HEK293 (cell line): ENCODE results near the gene ACP4.

Source experiments
- KLF16 ChIP-seq: fragments of 450-650 bp; formaldehyde crosslinking; IDR thresholded peaks from 2 replicates; pipeline ENCODE4 v1.5.1; 2017; ENCODE audit warnings: missing biosample characterization, missing genetic modification characterization
- WT1 ChIP-seq: fragments of 450-650 bp; formaldehyde crosslinking; IDR thresholded peaks from 2 replicates; pipeline ENCODE4 v1.5.1; 2016; ENCODE audit warnings: missing biosample characterization, missing genetic modification characterization
- ZNF10 ChIP-seq: fragments of 450-650 bp; formaldehyde crosslinking; IDR thresholded peaks from 2 replicates; pipeline ENCODE4 v1.5.1; 2017; ENCODE audit warnings: missing biosample characterization, missing genetic modification characterization
- ZNF292 ChIP-seq: fragments of 450-650 bp; formaldehyde crosslinking; IDR thresholded peaks from 2 replicates; pipeline ENCODE4 v1.5.1; 2016; ENCODE audit warnings: low read depth, missing biosample characterization, missing genetic modification characterization, borderline replicate concordance
- ZNF416 ChIP-seq: fragments of 450-650 bp; formaldehyde crosslinking; IDR thresholded peaks from 2 replicates; pipeline ENCODE4 v1.5.1; 2016; ENCODE audit warnings: missing biosample characterization, missing genetic modification characterization
- ZNF473 ChIP-seq: fragments of 450-650 bp; formaldehyde crosslinking; IDR thresholded peaks from 2 replicates; pipeline ENCODE4 v1.5.1; 2017; ENCODE audit warnings: missing biosample characterization, missing genetic modification characterization
- ZNF571 ChIP-seq: fragments of 450-650 bp; formaldehyde crosslinking; IDR thresholded peaks from 2 replicates; pipeline ENCODE4 v1.5.0; 2017; ENCODE audit warnings: missing biosample characterization, missing genetic modification characterization
- ZNF624 ChIP-seq: fragments of 450-650 bp; formaldehyde crosslinking; IDR thresholded peaks from 2 replicates; pipeline ENCODE4 v1.5.1; 2017; ENCODE audit warnings: missing biosample characterization, missing genetic modification characterization
- ZNF747 ChIP-seq: fragments of 450-650 bp; formaldehyde crosslinking; IDR thresholded peaks from 2 replicates; pipeline ENCODE4 v1.5.1; 2016; ENCODE audit warnings: missing biosample characterization, missing genetic modification characterization
- TF ChIP-seq, protein P1 (sequence below): fragments of 450-650 bp; formaldehyde crosslinking; IDR thresholded peaks from 2 replicates; pipeline ENCODE4 v1.5.1; 2016; ENCODE audit warnings: missing biosample characterization, missing genetic modification characterization
- TF ChIP-seq, protein P2 (sequence below): fragments of 450-650 bp; formaldehyde crosslinking; IDR thresholded peaks from 2 replicates; pipeline ENCODE4 v1.5.1; 2016; ENCODE audit warnings: missing biosample characterization, missing genetic modification characterization
- TF ChIP-seq, protein P3 (sequence below): fragments of 450-650 bp; formaldehyde crosslinking; IDR thresholded peaks from 2 replicates; pipeline ENCODE4 v1.5.0; 2017; ENCODE audit warnings: missing biosample characterization, missing genetic modification characterization, borderline replicate concordance

DNA sequence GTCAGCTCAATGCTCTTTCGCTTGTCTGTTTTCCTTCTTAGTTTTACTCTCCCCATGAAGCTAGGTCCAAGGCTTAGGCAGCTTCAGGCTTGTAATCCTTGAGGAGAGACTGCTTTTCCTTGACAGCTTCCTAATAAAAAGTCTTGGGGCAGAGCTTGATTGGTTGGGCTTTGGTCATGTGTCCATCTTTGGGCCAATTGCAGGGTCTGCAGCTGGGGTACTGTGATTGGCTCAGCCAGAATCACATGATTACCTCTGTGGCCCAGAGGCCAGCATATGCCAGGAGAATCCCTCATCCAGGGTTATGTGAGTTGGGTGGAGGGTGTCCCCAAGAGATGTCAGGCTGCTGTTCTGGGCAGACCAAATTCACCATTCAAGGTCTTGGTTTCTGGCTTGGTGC, 25.2 kb downstream of the ACP4 start:
- TF ChIP-seq, protein P1, sequence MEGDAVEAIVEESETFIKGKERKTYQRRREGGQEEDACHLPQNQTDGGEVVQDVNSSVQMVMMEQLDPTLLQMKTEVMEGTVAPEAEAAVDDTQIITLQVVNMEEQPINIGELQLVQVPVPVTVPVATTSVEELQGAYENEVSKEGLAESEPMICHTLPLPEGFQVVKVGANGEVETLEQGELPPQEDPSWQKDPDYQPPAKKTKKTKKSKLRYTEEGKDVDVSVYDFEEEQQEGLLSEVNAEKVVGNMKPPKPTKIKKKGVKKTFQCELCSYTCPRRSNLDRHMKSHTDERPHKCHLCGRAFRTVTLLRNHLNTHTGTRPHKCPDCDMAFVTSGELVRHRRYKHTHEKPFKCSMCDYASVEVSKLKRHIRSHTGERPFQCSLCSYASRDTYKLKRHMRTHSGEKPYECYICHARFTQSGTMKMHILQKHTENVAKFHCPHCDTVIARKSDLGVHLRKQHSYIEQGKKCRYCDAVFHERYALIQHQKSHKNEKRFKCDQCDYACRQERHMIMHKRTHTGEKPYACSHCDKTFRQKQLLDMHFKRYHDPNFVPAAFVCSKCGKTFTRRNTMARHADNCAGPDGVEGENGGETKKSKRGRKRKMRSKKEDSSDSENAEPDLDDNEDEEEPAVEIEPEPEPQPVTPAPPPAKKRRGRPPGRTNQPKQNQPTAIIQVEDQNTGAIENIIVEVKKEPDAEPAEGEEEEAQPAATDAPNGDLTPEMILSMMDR (tag by site-specific recombination), result no peak
- TF ChIP-seq ZNF292 (tag by site-specific recombination) (no peak), KLF16 (tag by site-specific recombination) (no peak), ZNF624 (no peak), ZNF571 (tag by site-specific recombination) (no peak), ZNF416 (tag by site-specific recombination) (no peak), ZNF747 (tag by site-specific recombination) (no peak), ZNF473 (tag by site-specific recombination) (no peak), WT1 (tag by site-specific recombination) (no peak), ZNF10 (tag by site-specific recombination) (no peak)
- TF ChIP-seq, protein P2, sequence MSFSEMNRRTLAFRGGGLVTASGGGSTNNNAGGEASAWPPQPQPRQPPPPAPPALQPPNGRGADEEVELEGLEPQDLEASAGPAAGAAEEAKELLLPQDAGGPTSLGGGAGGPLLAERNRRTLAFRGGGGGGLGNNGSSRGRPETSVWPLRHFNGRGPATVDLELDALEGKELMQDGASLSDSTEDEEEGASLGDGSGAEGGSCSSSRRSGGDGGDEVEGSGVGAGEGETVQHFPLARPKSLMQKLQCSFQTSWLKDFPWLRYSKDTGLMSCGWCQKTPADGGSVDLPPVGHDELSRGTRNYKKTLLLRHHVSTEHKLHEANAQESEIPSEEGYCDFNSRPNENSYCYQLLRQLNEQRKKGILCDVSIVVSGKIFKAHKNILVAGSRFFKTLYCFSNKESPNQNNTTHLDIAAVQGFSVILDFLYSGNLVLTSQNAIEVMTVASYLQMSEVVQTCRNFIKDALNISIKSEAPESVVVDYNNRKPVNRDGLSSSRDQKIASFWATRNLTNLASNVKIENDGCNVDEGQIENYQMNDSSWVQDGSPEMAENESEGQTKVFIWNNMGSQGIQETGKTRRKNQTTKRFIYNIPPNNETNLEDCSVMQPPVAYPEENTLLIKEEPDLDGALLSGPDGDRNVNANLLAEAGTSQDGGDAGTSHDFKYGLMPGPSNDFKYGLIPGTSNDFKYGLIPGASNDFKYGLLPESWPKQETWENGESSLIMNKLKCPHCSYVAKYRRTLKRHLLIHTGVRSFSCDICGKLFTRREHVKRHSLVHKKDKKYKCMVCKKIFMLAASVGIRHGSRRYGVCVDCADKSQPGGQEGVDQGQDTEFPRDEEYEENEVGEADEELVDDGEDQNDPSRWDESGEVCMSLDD (tag by site-specific recombination), result no peak
- TF ChIP-seq, protein P3, sequence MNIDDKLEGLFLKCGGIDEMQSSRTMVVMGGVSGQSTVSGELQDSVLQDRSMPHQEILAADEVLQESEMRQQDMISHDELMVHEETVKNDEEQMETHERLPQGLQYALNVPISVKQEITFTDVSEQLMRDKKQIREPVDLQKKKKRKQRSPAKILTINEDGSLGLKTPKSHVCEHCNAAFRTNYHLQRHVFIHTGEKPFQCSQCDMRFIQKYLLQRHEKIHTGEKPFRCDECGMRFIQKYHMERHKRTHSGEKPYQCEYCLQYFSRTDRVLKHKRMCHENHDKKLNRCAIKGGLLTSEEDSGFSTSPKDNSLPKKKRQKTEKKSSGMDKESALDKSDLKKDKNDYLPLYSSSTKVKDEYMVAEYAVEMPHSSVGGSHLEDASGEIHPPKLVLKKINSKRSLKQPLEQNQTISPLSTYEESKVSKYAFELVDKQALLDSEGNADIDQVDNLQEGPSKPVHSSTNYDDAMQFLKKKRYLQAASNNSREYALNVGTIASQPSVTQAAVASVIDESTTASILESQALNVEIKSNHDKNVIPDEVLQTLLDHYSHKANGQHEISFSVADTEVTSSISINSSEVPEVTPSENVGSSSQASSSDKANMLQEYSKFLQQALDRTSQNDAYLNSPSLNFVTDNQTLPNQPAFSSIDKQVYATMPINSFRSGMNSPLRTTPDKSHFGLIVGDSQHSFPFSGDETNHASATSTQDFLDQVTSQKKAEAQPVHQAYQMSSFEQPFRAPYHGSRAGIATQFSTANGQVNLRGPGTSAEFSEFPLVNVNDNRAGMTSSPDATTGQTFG (tag by site-specific recombination), result no peak
